ENCODE data around the gene MCM5.

The MCM5 gene

DNA sequence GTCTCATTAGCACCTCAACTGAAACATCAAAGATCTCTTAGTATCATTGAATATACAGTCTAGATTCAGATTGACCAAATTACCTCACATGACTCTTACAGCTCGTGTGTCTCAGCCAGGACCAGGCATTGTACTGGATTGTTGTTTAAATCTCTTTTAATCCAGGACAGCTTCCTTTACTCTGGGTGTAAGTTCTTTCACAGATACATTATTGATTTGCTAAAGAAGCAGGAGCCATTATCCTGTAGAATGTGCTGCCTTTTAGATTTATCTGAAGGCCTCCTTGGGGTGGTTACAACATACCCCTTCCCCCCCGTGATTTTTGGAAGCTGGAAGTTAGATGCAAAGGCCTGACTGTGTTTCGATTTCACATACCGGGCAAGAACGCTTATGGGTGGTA is 4.2 kb downstream of the MCM5 start:
- no peak for DNase-seq

GRCh38 chr22:35406443-35406842 is 6.5 kb downstream of the MCM5 start:
- no peak for DNase-seq

- no peak for DNase-seq
Observed at GRCh38 chr22:35407362-35407761, 7.4 kb downstream of the MCM5 start.

GRCh38 chr22:35409783-35410662 is 10.1 kb downstream of the MCM5 start:
- DNase-seq, result no peak

GRCh38 chr22:35410663-35411034 is 10.7 kb downstream of the MCM5 start:
- DNase-seq, result no peak

DNA sequence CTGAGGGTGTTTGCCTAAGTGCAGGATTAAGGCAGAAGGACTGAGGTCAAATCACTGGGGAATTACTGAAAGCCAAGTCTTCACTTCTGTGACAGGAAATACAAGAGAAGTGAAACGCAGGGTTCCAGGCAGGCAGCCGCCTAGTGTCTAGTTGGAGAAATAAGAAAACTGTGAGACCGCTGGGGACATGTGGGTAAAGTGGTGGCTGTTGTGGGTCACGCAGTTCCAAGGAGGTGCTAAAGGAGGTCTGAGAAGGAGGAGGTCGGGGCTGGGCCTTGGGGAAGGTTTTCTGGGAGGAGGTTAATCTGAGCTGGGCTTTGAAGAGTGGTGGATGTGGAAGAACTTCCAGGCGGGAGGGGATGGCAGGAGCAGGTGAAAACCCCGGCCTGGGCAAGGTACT is 11.2 kb downstream of the MCM5 start:
- DNase-seq, result no peak

- DNase-seq, result no peak
Observed at GRCh38 chr22:35413624-35414023, 13.7 kb downstream of the MCM5 start.

- DNase-seq, result no peak
Observed at GRCh38 chr22:35417606-35418005, 17.7 kb downstream of the MCM5 start.

- DNase-seq, result no peak
Observed at GRCh38 chr22:35418088-35418487, 18.1 kb downstream of the MCM5 start.

GRCh38 chr22:35418731-35419130 is 18.8 kb downstream of the MCM5 start:
- no peak for DNase-seq

DNA sequence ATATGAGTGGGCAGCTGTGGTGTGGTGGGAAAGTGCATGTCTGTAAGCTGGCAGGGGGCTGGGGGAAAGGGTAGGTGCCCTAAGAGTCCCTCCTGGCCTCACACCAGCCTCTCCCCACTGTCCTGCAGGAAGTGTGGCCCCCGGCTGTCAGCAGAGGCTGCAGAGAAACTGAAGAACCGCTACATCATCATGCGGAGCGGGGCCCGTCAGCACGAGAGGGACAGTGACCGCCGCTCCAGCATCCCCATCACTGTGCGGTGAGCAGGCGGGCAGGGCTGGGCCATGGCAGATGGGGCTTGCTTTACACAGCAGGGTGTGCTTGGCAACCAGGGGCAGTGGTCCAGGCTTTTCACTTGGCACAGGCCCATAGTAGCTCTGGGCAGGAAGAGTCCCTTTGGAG is 19.8 kb downstream of the MCM5 start:
- DNase-seq, result no peak

DNA sequence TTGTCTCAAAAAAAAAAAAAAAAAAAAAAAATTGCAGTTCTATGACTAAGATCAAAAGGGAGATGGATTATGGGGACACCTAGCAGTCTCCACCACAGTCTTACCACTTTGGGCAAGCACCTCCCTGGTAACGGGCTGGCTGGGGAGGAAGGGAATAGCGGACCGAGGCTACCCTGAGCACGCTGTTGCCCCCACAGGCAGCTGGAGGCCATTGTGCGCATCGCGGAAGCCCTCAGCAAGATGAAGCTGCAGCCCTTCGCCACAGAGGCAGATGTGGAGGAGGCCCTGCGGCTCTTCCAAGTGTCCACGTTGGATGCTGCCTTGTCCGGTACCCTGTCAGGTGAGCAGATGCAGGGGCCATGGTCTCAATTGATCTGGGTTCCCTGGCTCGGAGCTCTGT is 21.2 kb downstream of the MCM5 start:
- no peak for DNase-seq

DNA sequence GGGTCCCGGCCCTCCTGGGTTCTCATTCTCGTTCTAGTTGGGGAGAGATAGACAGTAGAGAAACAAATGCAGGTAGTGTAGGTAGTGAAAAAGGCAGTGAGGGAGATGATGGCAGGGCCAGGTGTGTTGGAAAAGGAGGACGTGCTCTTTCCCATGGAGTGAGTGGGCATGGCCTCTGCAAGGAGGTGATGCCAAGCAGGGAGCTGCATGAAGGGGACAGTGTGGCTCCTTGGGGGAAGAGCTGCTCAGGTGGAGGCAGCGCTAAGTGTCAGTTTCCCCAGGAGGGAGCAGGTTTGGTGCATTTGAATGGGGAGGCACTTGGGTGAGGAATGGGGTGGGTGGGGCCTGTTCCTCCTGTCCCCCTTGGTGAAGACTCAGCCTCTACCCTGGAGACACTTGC is 22.2 kb downstream of the MCM5 start:
- DNase-seq, result no peak

DNA sequence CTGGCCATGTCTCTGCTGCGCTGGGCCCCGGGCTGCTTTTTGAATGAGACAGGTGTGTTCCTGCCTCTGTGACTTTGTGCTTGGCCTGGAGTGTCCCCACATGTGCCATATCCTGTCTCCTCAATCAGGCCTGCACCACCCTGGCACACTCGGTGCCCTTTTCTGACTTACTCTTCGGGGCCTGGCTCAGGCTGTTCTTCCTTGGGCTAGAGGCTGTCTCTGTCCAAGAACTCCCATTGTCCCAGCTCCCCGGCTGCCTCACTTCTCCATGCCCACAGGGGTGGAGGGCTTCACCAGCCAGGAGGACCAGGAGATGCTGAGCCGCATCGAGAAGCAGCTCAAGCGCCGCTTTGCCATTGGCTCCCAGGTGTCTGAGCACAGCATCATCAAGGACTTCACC is 23.0 kb downstream of the MCM5 start:
- DNase-seq, result no peak

DNA sequence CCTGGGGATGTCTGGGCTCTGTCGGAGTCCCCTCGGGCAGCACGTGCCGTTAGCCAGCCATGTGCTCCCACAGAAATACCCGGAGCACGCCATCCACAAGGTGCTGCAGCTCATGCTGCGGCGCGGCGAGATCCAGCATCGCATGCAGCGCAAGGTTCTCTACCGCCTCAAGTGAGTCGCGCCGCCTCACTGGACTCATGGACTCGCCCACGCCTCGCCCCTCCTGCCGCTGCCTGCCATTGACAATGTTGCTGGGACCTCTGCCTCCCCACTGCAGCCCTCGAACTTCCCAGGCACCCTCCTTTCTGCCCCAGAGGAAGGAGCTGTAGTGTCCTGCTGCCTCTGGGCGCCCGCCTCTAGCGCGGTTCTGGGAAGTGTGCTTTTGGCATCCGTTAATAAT is 24.1 kb downstream of the MCM5 start:
- no peak for DNase-seq

DNA sequence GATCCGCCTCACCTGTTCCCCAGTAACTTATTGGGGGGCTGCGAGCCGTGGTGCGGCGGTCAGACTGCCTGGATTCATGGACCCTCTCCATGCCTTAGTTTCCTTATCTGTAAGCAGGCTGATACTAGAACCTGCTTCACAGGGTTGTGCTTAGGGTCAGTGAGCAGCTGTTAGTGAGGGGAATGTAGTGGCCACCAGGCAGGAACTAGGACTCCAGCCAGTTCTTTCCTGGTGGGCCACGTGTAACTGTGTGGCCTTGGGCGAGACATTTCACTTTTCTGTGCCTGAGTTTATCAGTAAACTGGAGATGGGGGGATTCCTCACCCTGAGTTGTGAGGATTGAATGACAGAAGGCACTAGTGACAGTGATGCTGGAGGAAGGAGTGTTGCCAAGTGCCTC is 24.8 kb downstream of the MCM5 start:
- DNase-seq, result no peak

- DNase-seq, result no peak
Observed at GRCh38 chr22:35425546-35425945, 25.6 kb downstream of the MCM5 start.

DNA sequence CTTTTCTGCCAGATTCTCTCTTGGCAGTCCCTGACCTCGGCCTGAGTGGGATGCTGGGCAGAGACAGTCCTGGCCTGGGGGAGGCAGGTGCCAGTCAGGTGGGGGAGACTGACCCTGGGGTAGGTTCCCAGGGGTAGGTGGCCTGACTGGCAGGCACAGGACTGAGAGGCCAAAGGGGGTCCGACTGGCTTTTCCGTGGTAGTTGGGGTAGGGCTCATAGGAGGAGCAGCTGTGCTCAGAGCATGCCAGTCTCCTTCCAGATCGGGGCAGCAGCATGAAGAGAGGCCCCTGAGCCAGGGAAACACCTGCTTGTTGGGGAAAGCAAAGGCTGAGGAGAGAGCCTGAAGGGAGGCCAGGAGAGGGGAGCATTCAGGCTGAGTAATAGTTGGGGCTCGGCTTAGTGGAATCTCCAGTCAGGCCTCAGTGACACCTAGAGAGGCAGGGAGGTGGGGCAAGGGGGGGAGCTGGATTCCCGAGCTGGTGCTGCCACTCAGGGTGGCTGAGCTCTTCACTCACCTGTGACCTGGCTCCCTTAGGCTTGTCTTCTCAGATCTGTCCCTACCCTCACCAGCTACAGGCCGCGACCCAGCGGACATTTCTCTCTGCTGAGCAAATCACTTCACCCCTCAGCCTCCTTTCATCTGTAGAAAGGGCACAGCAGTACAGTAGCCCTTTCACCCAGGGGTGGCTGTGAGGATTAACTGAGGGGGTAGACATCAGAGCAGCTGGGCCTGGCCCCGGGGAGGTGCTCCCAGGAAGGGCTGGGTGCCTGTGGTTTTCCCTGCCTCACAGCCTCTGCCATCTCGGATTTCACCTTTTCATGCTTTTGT is 26.2 kb downstream of the MCM5 start:
- no peak for DNase-seq

- DNase-seq, result no peak
Observed at GRCh38 chr22:35426801-35427140, 26.8 kb downstream of the MCM5 start.

DNA sequence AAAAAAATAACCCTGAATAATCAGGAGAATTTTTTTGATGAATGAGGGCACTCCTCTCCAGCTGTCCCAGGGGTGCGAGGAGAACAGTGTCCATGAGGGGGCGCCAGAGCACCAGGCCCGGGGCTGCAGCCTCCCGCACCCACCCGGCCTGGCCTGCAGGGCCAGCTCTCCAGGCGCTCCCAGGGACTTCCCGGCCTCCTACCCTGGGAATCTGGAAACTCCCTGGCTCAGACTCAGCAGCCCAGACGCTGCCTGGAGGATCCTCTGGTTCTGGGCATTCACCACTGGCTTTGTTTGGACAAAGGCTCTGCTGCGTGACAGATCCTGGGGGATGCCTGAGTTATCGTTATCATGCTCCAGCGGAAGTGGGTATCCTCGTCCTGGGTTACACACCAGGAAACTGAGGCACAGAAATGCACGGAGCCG is 31.0 kb downstream of the MCM5 start:
- no peak for DNase-seq

- DNase-seq, result no peak
Observed at GRCh38 chr22:35431483-35432227, 31.7 kb downstream of the MCM5 start.

- DNase-seq, result no peak
Observed at GRCh38 chr22:35432228-35432905, 32.4 kb downstream of the MCM5 start.
